Measurements from ENCODE around the gene SMTNL1.
A peak's percentile ranks its signal among the peaks of the same experiment; 100 is the strongest.

GRCh38 chr11:57546869-57547475, 9.6 kb downstream of the SMTNL1 start:
- TF ChIP-seq POLR2A (IDR thresholded peaks at IDR 0.05) (no peak), CTCF (IDR thresholded peaks at IDR 0.05) (peak in 2 of 4 donors; percentile 18 to 29)

Measured in right lobe of liver (tissue), 4 donors.